HepG2 (cell line): ENCODE results near the gene GRK5. TPM values are rescaled to one million over a fixed set of nuclear protein-coding genes. Genes with fewer than 3 reads are reported as not detected.

Experiments used
- ATAC-seq: fragments of 200-7000 bp; cut with Tn5 transposase; 3 replicates; pipeline ENCODE4 v1.9.1; 2020; ENCODE audit warnings: mild to moderate bottlenecking, moderate library complexity
- BruUV-seq: library from RNA; stranded (reverse); fragments of 400-500 nt; replicated peaks from 2 replicates; lab custom pipeline; 2021; lab: Mats Ljungman, UMichigan
- CTCF ChIA-PET: fragments of 300-600 bp; formaldehyde crosslinking; extraction: SDS; loops from one replicate; lab custom pipeline; 2021; ENCODE audit warnings: low total read pairs, inconsistent platforms, low intra/inter-chr PET ratio; lab: Yijun Ruan, JAX
- POLR2A ChIA-PET: fragments of 350-600 bp; sonication (Branson Sonifier 250); formaldehyde crosslinking; loops from one replicate; lab custom pipeline; 2020; ENCODE audit warnings: antibody characterized with exemption, inconsistent platforms; lab: Yijun Ruan, JAX
- DNase-seq: peaks from one replicate; pipeline ENCODE4 v3.0.0-alpha.2; 2015; ENCODE audit warnings: low spot score
- FAIRE-seq: peaks from 3 replicates; lab custom pipeline; 2011; peaks lifted over from hg19 to GRCh38; lab: Jason Lieb, UNC
- H2AFZ ChIP-seq: one replicate; pipeline ENCODE4 v1.6.1; 2011; ENCODE audit warnings: low read length, inconsistent platforms
- H3K27ac ChIP-seq: fragments of 300-600 bp; 3 replicates; pipeline ENCODE4 v1.8.0; 2011; ENCODE audit warnings: mixed run types, mild to moderate bottlenecking, mixed read lengths, low read length, inconsistent platforms; ENCODE audit not compliant: insufficient read depth; ENCODE audit errors: extremely low read length
- H3K27me3 ChIP-seq, 2 experiments: fragments of 200-600 bp in 1 of 2; 2 replicates in 1 of 2; 3 replicates in 1 of 2; pipeline versions ENCODE4 v1.6.0 to v1.8.0; 2011; ENCODE audit warnings: low read length in 2 of 2, mild to moderate bottlenecking in 2 of 2, moderate library complexity in 2 of 2, inconsistent platforms in 1 of 2; ENCODE audit not compliant: insufficient read depth in 2 of 2, control insufficient read depth in 1 of 2
- H3K36me3 ChIP-seq, 2 experiments: fragments of 200-600 bp in 1 of 2; replicated peaks in 1 of 2; 2 replicates in 1 of 2; 3 replicates in 1 of 2; pipeline versions ENCODE4 v1.5.1 to v1.8.0; 2011; ENCODE audit warnings: low read length in 2 of 2, inconsistent platforms in 1 of 2; ENCODE audit not compliant: insufficient read depth in 2 of 2, control insufficient read depth in 1 of 2
- H3K4me1 ChIP-seq: 2 replicates; pipeline ENCODE4 v1.5.1; 2012; ENCODE audit warnings: low read length, inconsistent platforms; ENCODE audit not compliant: insufficient read depth
- H3K4me2 ChIP-seq: 2 replicates; pipeline ENCODE4 v1.6.0; 2011; ENCODE audit warnings: low read depth, low read length, inconsistent platforms
- H3K4me3 ChIP-seq, 3 experiments: fragments of 200-600 bp in 1 of 3; sonication (generic), shearing (Covaris generic) in 1 of 3; replicated peaks in 1 of 3; 2 replicates each; pipeline ENCODE4 v1.5.1; 2011 to 2016; ENCODE audit warnings: low read length in 3 of 3, inconsistent platforms in 2 of 3, low read depth in 2 of 3, mild to moderate bottlenecking in 2 of 3, control low read depth in 1 of 3, mixed read lengths in 1 of 3; ENCODE audit not compliant: insufficient read depth in 1 of 3
- H3K79me2 ChIP-seq: one replicate; pipeline ENCODE4 v1.6.1; 2011; ENCODE audit warnings: low read length, inconsistent platforms; ENCODE audit not compliant: insufficient read depth
- H3K9ac ChIP-seq: 2 replicates; pipeline ENCODE4 v1.6.0; 2011; ENCODE audit warnings: mild to moderate bottlenecking, low read depth, low read length, inconsistent platforms; ENCODE audit not compliant: insufficient read depth
- H3K9me3 ChIP-seq: 2 replicates; pipeline ENCODE4 v1.5.1; 2012; ENCODE audit warnings: mild to moderate bottlenecking, low read length
- H4K20me1 ChIP-seq: 2 replicates; pipeline ENCODE4 v1.6.0; 2011; ENCODE audit warnings: inconsistent platforms, mild to moderate bottlenecking, low read length, moderate library complexity; ENCODE audit not compliant: insufficient read depth
- CHD4 ChIP-seq: fragments of 200-600 bp; sonication (generic); IDR thresholded peaks from 2 replicates; pipeline ENCODE4 v1.7.0; 2017; ENCODE audit warnings: mild to moderate bottlenecking, low read length, borderline replicate concordance
- FOSL2 ChIP-seq: sonication (generic); formaldehyde crosslinking; IDR thresholded peaks from 2 replicates; pipeline ENCODE4 v1.4.0; 2020; ENCODE audit warnings: missing genetic modification reagents
- FOXC1 ChIP-seq: sonication (generic); formaldehyde crosslinking; IDR thresholded peaks from 2 replicates; pipeline ENCODE4 v1.8.0; 2022; ENCODE audit warnings: mild to moderate bottlenecking, missing genetic modification reagents, borderline replicate concordance
- HDAC6 ChIP-seq: fragments of 200-600 bp; sonication (generic); IDR thresholded peaks from 2 replicates; pipeline ENCODE4 v1.7.0; 2017; ENCODE audit warnings: mild to moderate bottlenecking, antibody characterized with exemption, low read length, low read depth
- HNF1B ChIP-seq: sonication (generic); formaldehyde crosslinking; IDR thresholded peaks from 2 replicates; pipeline ENCODE4 v1.5.1; 2020; ENCODE audit warnings: mild to moderate bottlenecking, moderate library complexity, missing genetic modification reagents
- MAFK ChIP-seq, 2 experiments: IDR thresholded peaks in 1 of 2; conservative IDR thresholded peaks in 1 of 2; 2 replicates each; pipeline ENCODE4 v1.6.1; 2011; ENCODE audit warnings: improper control_type of control experiment in 2 of 2, low read length in 2 of 2
- MNT ChIP-seq: fragments of 450-650 bp; IDR thresholded peaks from 2 replicates; pipeline ENCODE4 v1.6.1; 2016
- PAXIP1 ChIP-seq: sonication (generic); formaldehyde crosslinking; conservative IDR thresholded peaks from 2 replicates; pipeline ENCODE4 v1.4.0; 2020; ENCODE audit warnings: mild to moderate bottlenecking, missing genetic modification reagents, moderate library complexity
- PRDM4 ChIP-seq: sonication (generic); formaldehyde crosslinking; IDR thresholded peaks from 2 replicates; pipeline ENCODE4 v1.9.0; 2021; ENCODE audit warnings: missing genetic modification reagents, borderline replicate concordance
- TEF ChIP-seq: sonication (generic); formaldehyde crosslinking; IDR thresholded peaks from 2 replicates; pipeline ENCODE4 v1.5.0; 2020; ENCODE audit warnings: missing genetic modification reagents
- ZNF256 ChIP-seq: sonication (generic); formaldehyde crosslinking; conservative IDR thresholded peaks from 2 replicates; pipeline ENCODE4 v1.4.0; 2020; ENCODE audit warnings: missing genetic modification reagents
- ZNF629 ChIP-seq: sonication (generic); formaldehyde crosslinking; conservative IDR thresholded peaks from 2 replicates; pipeline ENCODE4 v1.5.0; 2020; ENCODE audit warnings: missing genetic modification reagents
- ZNF691 ChIP-seq: sonication (generic); formaldehyde crosslinking; IDR thresholded peaks from 2 replicates; pipeline ENCODE4 v1.4.0; 2020; ENCODE audit warnings: missing genetic modification reagents, low read depth, mild to moderate bottlenecking, borderline replicate concordance
- WGBS: methylation state at CpG from one replicate; pipeline ENCODE4 v1.1.6; 2017; ENCODE audit warnings: low lambda C conversion rate; 5-methylcytosine and 5-hydroxymethylcytosine counted together
- in situ Hi-C: cut with HindIII; loops from 2 replicates; pipeline ENCODE4 v1.10.0; 2017; ENCODE audit warnings: low pct_unique_long_range_greater_than_20kb; ENCODE audit not compliant: extremely low pct_ligation_motif_present
- intact Hi-C: fragments of 100-400 bp; cut with micrococcal nuclease; formaldehyde crosslinking; loops from one replicate; pipeline ENCODE4 v1.10.0; 2022; ENCODE audit not compliant: unreplicated experiment
- polyA plus RNA-seq, 8 experiments: library from polyadenylated mRNA; depleted of rRNA in 3 of 8; stranded (reverse) in 7 of 8; unstranded in 1 of 8; fragments of >200 nt; fragmentation: Illumina TruSeq in 4 of 8; extraction: Trizol in 4 of 8; gene quantifications; 2 replicates each; pipeline versions ENCODE4 v1.2.1 to v1.2.3, GENCODE V29; 2011 to 2016; ENCODE audit warnings: low read depth in 4 of 8, missing spikeins in 1 of 8, mixed read lengths in 1 of 8; ENCODE audit not compliant: insufficient read depth in 1 of 8
- total RNA-seq, 5 experiments: library from RNA; depleted of rRNA; stranded (reverse); fragments of >200 nt; fragmentation: Illumina TruSeq; extraction: Trizol; gene quantifications; 2 replicates each; pipeline ENCODE4 v1.2.3, GENCODE V29; 2016; ENCODE audit warnings: low read depth in 1 of 5

Gene GRK5
- total and polyA plus RNA-seq, 2 of the 13 experiments (the other 11 are each of a cell fraction or from before 2014, with no cell fraction given) = 10.4 to 12.6 TPM

- Histone ChIP-seq H3K4me1 (peaks cover 72% of the 10 kb centered on the region), H3K4me3 (no peak overlapping the region), H2AFZ (no peak overlapping the region), H3K9me3 (no peaks in the 10 kb centered on the region), H3K4me2 (no peak overlapping the region), H4K20me1 (no peaks in the 10 kb centered on the region), H3K79me2 (peaks cover 6% of the 10 kb centered on the region), H3K27me3 (no peaks in the 10 kb centered on the region), H3K9ac (no peak overlapping the region), H3K27ac (no peak overlapping the region), H3K36me3 (no peaks in the 10 kb centered on the region)
- DNase-seq (no peak), FAIRE-seq (no peak), ATAC-seq (no peak)
- ChIA-PET POLR2A (interaction anchor here (7.3 kb wide), 1 partner anchor 15 kb away, joined by 168 read pairs; no protein-coding TSS in a partner anchor), CTCF (no interaction called here)
- in situ Hi-C loops = no loop called here
- intact Hi-C loops = no loop called here
- BruUV-seq = no TSS peak
- WGBS = 99% methylated on average over 7 of the region's 7 CpGs
- TF ChIP-seq MNT (no peak), PAXIP1 (CRISPR knock-in tag) (no peak), ZNF691 (CRISPR knock-in tag) (no peak), TEF (no peak), FOSL2 (CRISPR knock-in tag) (no peak), HNF1B (CRISPR knock-in tag) (no peak), PRDM4 (CRISPR knock-in tag) (no peak), ZNF256 (CRISPR knock-in tag) (no peak), FOXC1 (CRISPR knock-in tag) (no peak), ZNF629 (CRISPR knock-in tag) (peak; percentile 89), MAFK (conservative IDR thresholded peaks at IDR 0.05 in 1 of 2, IDR thresholded peaks at IDR 0.05 in 1 of 2; ENCODE audit: low read length in 2 of 2) (0 out of 4 replicates have a peak, but pooled peaks of 1 of the 2 experiments have one; percentile 12), CHD4 (peak; percentile 79; the same call in 1 of the 2 replicates), HDAC6 (no peak)
These were observed 61.1 kb downstream of the GRK5 start for GRCh38 chr10:119268428-119268827.
